ENCODE data around the gene GALK1.

DNA sequence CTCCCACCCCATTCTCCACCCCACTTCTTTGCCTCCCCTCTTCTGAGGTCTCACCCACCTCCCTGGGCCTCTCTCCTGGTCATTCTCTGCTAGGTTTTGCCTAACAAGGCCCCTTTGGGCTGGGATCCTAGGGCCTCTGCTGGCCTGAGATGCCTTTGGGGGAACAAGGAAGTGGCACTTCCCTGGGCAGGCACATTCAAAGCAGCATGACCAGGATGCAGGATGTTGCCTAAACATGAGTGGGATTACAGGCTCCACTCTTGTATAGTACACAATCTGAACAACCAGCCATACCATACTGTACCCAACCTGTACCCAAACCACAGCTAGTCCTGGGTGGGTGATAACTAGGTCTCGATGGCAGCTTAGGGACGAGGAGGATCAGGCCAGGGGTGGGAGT is 9.0 kb downstream of the GALK1 start:
- TF ChIP-seq, protein P1, sequence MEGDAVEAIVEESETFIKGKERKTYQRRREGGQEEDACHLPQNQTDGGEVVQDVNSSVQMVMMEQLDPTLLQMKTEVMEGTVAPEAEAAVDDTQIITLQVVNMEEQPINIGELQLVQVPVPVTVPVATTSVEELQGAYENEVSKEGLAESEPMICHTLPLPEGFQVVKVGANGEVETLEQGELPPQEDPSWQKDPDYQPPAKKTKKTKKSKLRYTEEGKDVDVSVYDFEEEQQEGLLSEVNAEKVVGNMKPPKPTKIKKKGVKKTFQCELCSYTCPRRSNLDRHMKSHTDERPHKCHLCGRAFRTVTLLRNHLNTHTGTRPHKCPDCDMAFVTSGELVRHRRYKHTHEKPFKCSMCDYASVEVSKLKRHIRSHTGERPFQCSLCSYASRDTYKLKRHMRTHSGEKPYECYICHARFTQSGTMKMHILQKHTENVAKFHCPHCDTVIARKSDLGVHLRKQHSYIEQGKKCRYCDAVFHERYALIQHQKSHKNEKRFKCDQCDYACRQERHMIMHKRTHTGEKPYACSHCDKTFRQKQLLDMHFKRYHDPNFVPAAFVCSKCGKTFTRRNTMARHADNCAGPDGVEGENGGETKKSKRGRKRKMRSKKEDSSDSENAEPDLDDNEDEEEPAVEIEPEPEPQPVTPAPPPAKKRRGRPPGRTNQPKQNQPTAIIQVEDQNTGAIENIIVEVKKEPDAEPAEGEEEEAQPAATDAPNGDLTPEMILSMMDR (conservative IDR thresholded peaks at IDR 0.05 in 1 of 2, IDR thresholded peaks at IDR 0.05 in 1 of 2; ENCODE audit: low read depth in 1 of 2, low read length in 2 of 2): no peak
- no peak for TF ChIP-seq EZH2 (IDR thresholded peaks at IDR 0.05; ENCODE audit: low read length, missing control alignments)
